ENCODE measurements around the gene AFAP1L1.

Gene AFAP1L1

DNA sequence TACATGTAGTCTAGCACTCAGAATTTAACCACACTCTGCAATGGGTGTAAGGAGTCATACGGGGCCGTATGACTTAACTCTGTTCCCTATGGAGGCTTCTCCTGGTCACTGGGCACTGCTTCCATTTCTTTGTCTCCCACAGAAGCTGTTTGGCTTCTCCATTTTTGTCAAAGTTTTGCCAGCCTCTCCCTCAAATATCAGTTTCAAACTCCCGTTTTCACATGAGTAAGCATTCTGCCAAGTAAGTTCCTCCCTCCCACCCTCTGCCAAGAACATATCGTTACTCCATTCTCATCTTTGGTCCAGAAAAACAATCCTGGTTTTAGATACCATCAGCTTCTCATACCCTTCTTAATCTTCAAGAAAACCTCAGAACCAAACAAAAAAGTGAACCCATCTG, 6.1 kb downstream of the AFAP1L1 start:
- ChIA-PET CTCF (interaction anchor here (0.5 to 1.3 kb wide), 3 partner anchors 8 to 145 kb away, joined by 3 to 7 read pairs (median 3); no protein-coding TSS in a partner anchor), POLR2A (no interaction called here)
- Histone ChIP-seq H3K27ac (ENCODE audit: extremely low read depth, low read depth, low read length) (no peak overlapping the region), H3K9me3 (ENCODE audit: control insufficient read depth, insufficient read depth, low read depth, low read length) (no peaks in the 10 kb centered on the region), H3K36me3 (ENCODE audit: control insufficient read depth in 2 of 2, insufficient read depth in 1 of 2, low read length in 2 of 2) (no peaks in the 10 kb centered on the region), H3K4me3 (ENCODE audit: low read depth, low read length) (no peak overlapping the region), H3K4me1 (ENCODE audit: control insufficient read depth, insufficient read depth, low read length) (peaks cover 3% of the 10 kb centered on the region; the same call in 1 of the 2 replicates)
- TF ChIP-seq ZNF629 (tag by site-specific recombination; IDR thresholded peaks at IDR 0.05): no peak
- TF ChIP-seq ZNF416 (tag by site-specific recombination; IDR thresholded peaks at IDR 0.05): no peak
- no peak for TF ChIP-seq ZNF791 (tag by site-specific recombination; IDR thresholded peaks at IDR 0.05)
- no peak for TF ChIP-seq PBX3 (CRISPR knock-in tag; IDR thresholded peaks at IDR 0.05)
- TF ChIP-seq ZNF488 (tag by site-specific recombination; IDR thresholded peaks at IDR 0.05): no peak
- no peak for TF ChIP-seq ZNF426 (tag by site-specific recombination; IDR thresholded peaks at IDR 0.05)
- TF ChIP-seq KLF10 (tag by site-specific recombination; IDR thresholded peaks at IDR 0.05): no peak
- no peak for TF ChIP-seq MYNN (tag by site-specific recombination; IDR thresholded peaks at IDR 0.05; ENCODE audit: borderline replicate concordance)
- TF ChIP-seq ZFP41 (tag by site-specific recombination; IDR thresholded peaks at IDR 0.05; ENCODE audit: borderline replicate concordance): no peak
- no peak for TF ChIP-seq ZNF175 (tag by site-specific recombination; IDR thresholded peaks at IDR 0.05)
- no peak for TF ChIP-seq ZBTB20 (tag by site-specific recombination; IDR thresholded peaks at IDR 0.05)
- no peak for TF ChIP-seq REPIN1 (tag by site-specific recombination; IDR thresholded peaks at IDR 0.05; ENCODE audit: low read depth)
- TF ChIP-seq SP7 (tag by site-specific recombination; IDR thresholded peaks at IDR 0.05): no peak
- no peak for TF ChIP-seq HOXA7 (CRISPR knock-in tag; IDR thresholded peaks at IDR 0.05; ENCODE audit: borderline replicate concordance)
- TF ChIP-seq, protein P1, sequence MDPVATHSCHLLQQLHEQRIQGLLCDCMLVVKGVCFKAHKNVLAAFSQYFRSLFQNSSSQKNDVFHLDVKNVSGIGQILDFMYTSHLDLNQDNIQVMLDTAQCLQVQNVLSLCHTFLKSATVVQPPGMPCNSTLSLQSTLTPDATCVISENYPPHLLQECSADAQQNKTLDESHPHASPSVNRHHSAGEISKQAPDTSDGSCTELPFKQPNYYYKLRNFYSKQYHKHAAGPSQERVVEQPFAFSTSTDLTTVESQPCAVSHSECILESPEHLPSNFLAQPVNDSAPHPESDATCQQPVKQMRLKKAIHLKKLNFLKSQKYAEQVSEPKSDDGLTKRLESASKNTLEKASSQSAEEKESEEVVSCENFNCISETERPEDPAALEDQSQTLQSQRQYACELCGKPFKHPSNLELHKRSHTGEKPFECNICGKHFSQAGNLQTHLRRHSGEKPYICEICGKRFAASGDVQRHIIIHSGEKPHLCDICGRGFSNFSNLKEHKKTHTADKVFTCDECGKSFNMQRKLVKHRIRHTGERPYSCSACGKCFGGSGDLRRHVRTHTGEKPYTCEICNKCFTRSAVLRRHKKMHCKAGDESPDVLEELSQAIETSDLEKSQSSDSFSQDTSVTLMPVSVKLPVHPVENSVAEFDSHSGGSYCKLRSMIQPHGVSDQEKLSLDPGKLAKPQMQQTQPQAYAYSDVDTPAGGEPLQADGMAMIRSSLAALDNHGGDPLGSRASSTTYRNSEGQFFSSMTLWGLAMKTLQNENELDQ (tag by site-specific recombination; IDR thresholded peaks at IDR 0.05; ENCODE audit: low read depth): no peak
- TF ChIP-seq ZNF350 (tag by site-specific recombination; IDR thresholded peaks at IDR 0.05): no peak

GRCh38 chr5:149278451-149279210, 7.0 kb downstream of the AFAP1L1 start:
- ChIA-PET POLR2A (no interaction called here), CTCF (interaction anchor here (0.6 to 1.1 kb wide), 3 partner anchors 7 to 149 kb away, joined by 3 to 4 read pairs (median 4); no protein-coding TSS in a partner anchor)
- H3K4me1 ChIP-seq (ENCODE audit: control insufficient read depth, insufficient read depth, low read length): peaks cover 3% of the 10 kb centered on the region; the same call in 1 of the 2 replicates
- H3K4me3 ChIP-seq (ENCODE audit: low read depth, low read length): no peak overlapping the region
- H3K27ac ChIP-seq (ENCODE audit: extremely low read depth, low read depth, low read length): no peak overlapping the region
- no peaks in the 10 kb centered on the region for H3K9me3 ChIP-seq (ENCODE audit: control insufficient read depth, insufficient read depth, low read depth, low read length)
- H3K36me3 ChIP-seq (ENCODE audit: control insufficient read depth in 2 of 2, insufficient read depth in 1 of 2, low read length in 2 of 2): no peaks in the 10 kb centered on the region
- no peak for TF ChIP-seq SALL2 (tag by site-specific recombination; IDR thresholded peaks at IDR 0.05; ENCODE audit: borderline replicate concordance)
- no peak for TF ChIP-seq ZNF521 (tag by site-specific recombination; IDR thresholded peaks at IDR 0.05)
- TF ChIP-seq ZNF175 (tag by site-specific recombination; IDR thresholded peaks at IDR 0.05): no peak
- no peak for TF ChIP-seq ZNF112 (tag by site-specific recombination; IDR thresholded peaks at IDR 0.05)
- no peak for TF ChIP-seq SETDB1 (IDR thresholded peaks at IDR 0.05; ENCODE audit: insufficient read length, low read length)
- no peak for TF ChIP-seq ZNF391 (tag by site-specific recombination; IDR thresholded peaks at IDR 0.05; ENCODE audit: borderline replicate concordance, low read depth)
- no peak for TF ChIP-seq ZBTB21 (tag by site-specific recombination; IDR thresholded peaks at IDR 0.05)
- TF ChIP-seq ZNF416 (tag by site-specific recombination; IDR thresholded peaks at IDR 0.05): no peak
- TF ChIP-seq, protein P2, sequence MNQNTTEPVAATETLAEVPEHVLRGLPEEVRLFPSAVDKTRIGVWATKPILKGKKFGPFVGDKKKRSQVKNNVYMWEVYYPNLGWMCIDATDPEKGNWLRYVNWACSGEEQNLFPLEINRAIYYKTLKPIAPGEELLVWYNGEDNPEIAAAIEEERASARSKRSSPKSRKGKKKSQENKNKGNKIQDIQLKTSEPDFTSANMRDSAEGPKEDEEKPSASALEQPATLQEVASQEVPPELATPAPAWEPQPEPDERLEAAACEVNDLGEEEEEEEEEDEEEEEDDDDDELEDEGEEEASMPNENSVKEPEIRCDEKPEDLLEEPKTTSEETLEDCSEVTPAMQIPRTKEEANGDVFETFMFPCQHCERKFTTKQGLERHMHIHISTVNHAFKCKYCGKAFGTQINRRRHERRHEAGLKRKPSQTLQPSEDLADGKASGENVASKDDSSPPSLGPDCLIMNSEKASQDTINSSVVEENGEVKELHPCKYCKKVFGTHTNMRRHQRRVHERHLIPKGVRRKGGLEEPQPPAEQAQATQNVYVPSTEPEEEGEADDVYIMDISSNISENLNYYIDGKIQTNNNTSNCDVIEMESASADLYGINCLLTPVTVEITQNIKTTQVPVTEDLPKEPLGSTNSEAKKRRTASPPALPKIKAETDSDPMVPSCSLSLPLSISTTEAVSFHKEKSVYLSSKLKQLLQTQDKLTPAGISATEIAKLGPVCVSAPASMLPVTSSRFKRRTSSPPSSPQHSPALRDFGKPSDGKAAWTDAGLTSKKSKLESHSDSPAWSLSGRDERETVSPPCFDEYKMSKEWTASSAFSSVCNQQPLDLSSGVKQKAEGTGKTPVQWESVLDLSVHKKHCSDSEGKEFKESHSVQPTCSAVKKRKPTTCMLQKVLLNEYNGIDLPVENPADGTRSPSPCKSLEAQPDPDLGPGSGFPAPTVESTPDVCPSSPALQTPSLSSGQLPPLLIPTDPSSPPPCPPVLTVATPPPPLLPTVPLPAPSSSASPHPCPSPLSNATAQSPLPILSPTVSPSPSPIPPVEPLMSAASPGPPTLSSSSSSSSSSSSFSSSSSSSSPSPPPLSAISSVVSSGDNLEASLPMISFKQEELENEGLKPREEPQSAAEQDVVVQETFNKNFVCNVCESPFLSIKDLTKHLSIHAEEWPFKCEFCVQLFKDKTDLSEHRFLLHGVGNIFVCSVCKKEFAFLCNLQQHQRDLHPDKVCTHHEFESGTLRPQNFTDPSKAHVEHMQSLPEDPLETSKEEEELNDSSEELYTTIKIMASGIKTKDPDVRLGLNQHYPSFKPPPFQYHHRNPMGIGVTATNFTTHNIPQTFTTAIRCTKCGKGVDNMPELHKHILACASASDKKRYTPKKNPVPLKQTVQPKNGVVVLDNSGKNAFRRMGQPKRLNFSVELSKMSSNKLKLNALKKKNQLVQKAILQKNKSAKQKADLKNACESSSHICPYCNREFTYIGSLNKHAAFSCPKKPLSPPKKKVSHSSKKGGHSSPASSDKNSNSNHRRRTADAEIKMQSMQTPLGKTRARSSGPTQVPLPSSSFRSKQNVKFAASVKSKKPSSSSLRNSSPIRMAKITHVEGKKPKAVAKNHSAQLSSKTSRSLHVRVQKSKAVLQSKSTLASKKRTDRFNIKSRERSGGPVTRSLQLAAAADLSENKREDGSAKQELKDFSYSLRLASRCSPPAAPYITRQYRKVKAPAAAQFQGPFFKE (tag by site-specific recombination; IDR thresholded peaks at IDR 0.05; ENCODE audit: borderline replicate concordance): no peak
- TF ChIP-seq ZNF510 (tag by site-specific recombination; IDR thresholded peaks at IDR 0.05; ENCODE audit: insufficient replicate concordance): no peak
- no peak for TF ChIP-seq ZBTB1 (tag by site-specific recombination; IDR thresholded peaks at IDR 0.05)

Measured in HEK293 (cell line).